Muscle layer of colon (tissue), 2 donors: ENCODE data around the gene COL26A1.

Experiments used
- H3K27ac ChIP-seq: one replicate; pipeline ENCODE4 v1.7.0; 2013; ENCODE audit warnings: low read depth, mild to moderate bottlenecking, low read length, moderate library complexity
- H3K27me3 ChIP-seq, 2 donors: one replicate each; pipeline ENCODE4 v1.7.0; 2013; ENCODE audit warnings: low read length in 2 of 2, mild to moderate bottlenecking in 2 of 2; ENCODE audit not compliant: insufficient read depth in 2 of 2, control insufficient read depth in 1 of 2
- H3K36me3 ChIP-seq: one replicate; pipeline ENCODE4 v1.7.0; 2013; ENCODE audit warnings: mild to moderate bottlenecking, low read length; ENCODE audit not compliant: insufficient read depth
- H3K4me1 ChIP-seq: one replicate; pipeline ENCODE4 v1.7.0; 2013; ENCODE audit warnings: mild to moderate bottlenecking, low read length; ENCODE audit not compliant: insufficient read depth
- H3K4me3 ChIP-seq, 2 donors: one replicate each; pipeline ENCODE4 v1.7.0; 2013; ENCODE audit warnings: low read length in 2 of 2, low read depth in 1 of 2, mild to moderate bottlenecking in 1 of 2, moderate library complexity in 1 of 2
- H3K9ac ChIP-seq: one replicate; pipeline ENCODE4 v1.7.0; 2013; ENCODE audit warnings: low read length
- H3K9me3 ChIP-seq: one replicate; pipeline ENCODE4 v1.7.0; 2013; ENCODE audit warnings: mild to moderate bottlenecking, low read length
- donor health status: abdominal sarcoma.
- donor health status: Adenocarcinoma of cecum.

The COL26A1 gene

DNA sequence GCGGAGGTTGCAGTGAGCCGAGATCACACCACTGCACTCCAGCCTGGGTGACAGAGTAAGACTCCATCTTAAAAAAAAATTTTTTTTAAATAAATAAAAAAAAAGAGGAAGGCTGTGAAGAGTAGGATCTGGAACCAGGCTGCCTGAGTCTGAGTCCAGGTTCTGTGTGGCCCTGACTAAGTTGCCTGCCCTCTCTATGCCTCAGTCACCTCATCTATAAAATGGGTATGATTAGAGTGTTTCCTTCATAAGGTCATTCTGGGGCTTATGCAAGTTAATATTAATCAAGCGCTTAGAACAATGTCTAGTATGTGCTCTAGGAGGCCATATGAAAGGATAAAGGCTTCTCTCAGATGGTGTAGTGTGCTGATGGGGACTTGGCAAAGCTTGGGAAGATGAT is 12.3 kb downstream of the COL26A1 start:
- H3K9ac ChIP-seq: no peak overlapping the region
- peaks cover 0 to 5% of the 10 kb centered on the region in 2 donors for H3K27me3 ChIP-seq
- no peaks in the 10 kb centered on the region for H3K4me1 ChIP-seq
- no peaks in the 10 kb centered on the region for H3K36me3 ChIP-seq
- H3K4me3 ChIP-seq: no peak overlapping the region
- no peak overlapping the region for H3K27ac ChIP-seq
- H3K9me3 ChIP-seq: no peaks in the 10 kb centered on the region

DNA sequence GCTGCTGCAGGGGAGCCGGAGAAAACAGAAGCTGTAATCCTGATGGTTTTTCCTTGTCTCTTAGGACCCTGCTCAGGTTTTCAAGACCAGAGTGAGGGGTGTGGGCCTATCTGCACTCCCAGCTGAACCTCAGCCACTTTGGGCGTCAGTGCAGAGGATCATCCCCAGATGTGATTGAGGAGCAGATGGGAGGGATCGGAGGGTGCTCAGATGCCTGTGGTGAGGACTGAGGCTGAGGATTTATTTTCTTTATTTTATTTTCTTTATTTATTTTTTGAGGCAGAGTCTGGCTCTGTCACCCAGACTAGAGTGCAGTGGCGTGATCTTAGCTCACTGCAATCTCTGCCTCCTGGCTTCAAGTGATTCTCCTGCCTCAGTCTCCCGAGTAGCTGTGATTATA is 13.9 kb downstream of the COL26A1 start:
- H3K27me3 ChIP-seq: peaks cover 0 to 5% of the 10 kb centered on the region in 2 donors
- no peaks in the 10 kb centered on the region for H3K9me3 ChIP-seq
- H3K4me3 ChIP-seq: no peak overlapping the region
- no peak overlapping the region for H3K27ac ChIP-seq
- H3K4me1 ChIP-seq: no peaks in the 10 kb centered on the region
- H3K9ac ChIP-seq: no peak overlapping the region
- H3K36me3 ChIP-seq: no peaks in the 10 kb centered on the region

DNA sequence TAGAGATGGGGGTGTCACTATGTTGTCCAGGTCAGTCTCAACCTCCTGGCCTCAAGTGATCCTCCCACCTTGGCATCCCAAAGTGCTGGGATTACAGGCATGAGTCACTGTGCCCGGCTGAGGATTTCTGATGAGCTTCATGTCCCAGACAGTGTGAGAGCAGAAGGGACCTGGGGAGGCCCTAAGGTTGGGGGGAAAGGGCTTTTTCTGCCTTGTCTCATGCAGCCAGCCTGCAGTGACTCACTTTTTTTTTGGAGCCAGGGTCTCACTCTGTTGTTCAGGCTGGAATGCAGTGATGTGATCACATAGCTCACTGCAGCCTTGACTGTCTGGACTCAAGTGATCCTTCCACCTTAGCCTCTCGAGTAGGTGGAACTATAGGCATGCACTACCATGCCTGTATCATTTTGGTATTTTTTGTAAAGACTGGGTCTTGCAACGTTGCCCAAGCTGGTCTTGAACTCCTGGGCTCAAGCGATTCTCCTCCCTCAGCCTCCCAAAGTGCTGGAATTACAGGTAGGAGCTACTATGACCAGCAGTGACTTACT is 14.6 kb downstream of the COL26A1 start:
- H3K27me3 ChIP-seq: peaks cover 0 to 5% of the 10 kb centered on the region in 2 donors
- H3K4me3 ChIP-seq: no peak overlapping the region
- no peaks in the 10 kb centered on the region for H3K9me3 ChIP-seq
- H3K36me3 ChIP-seq: no peaks in the 10 kb centered on the region
- H3K27ac ChIP-seq: no peak overlapping the region
- no peaks in the 10 kb centered on the region for H3K4me1 ChIP-seq
- H3K9ac ChIP-seq: no peak overlapping the region

DNA sequence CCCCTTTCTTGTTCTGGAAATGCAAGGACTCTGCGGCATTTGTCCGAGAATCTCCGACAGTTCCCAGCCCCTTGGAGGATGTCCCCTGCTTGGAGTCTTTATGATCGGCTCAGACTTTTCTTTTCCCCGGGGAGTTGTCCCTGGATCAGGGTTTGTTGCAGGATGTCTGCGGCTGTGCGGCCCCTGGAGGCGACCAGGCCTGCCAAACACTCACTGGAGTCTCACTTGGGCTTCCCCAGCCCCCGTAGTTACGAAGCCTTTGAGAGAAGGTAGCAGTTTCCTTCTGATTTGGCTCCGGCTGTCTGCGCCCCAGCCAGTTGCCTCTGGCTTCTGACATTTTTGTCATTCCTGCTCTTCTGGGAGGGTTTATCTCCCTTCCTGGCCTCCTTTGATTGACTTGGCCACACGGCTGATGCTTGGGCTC is 16.1 kb downstream of the COL26A1 start:
- H3K9ac ChIP-seq: no peak overlapping the region
- no peaks in the 10 kb centered on the region for H3K9me3 ChIP-seq
- no peaks in the 10 kb centered on the region for H3K27me3 ChIP-seq
- no peaks in the 10 kb centered on the region for H3K4me1 ChIP-seq
- no peak overlapping the region for H3K27ac ChIP-seq
- no peaks in the 10 kb centered on the region for H3K36me3 ChIP-seq
- H3K4me3 ChIP-seq: no peak overlapping the region

DNA sequence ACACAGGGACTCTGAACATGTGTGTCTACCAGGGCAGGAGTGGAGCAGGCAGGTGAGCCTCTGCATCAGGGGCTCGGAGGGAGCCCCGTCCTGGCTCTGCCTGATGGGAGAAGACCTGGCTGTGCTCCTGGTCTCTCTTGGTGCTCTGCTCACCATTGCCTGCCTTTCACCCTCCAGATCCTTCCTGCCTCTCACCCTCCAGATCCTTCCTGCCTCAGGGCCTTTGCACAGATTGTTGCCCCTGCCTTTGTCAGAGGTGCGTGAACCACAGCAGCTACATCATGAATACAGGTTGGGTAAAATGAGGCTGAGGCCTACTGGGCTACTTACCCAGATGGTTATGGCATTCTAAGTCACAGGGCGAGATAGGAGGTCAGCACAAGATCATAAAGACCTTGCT is 16.6 kb downstream of the COL26A1 start:
- H3K4me3 ChIP-seq: no peak overlapping the region
- H3K9ac ChIP-seq: no peak overlapping the region
- H3K27me3 ChIP-seq: no peaks in the 10 kb centered on the region
- no peaks in the 10 kb centered on the region for H3K9me3 ChIP-seq
- H3K27ac ChIP-seq: no peak overlapping the region
- no peaks in the 10 kb centered on the region for H3K4me1 ChIP-seq
- H3K36me3 ChIP-seq: no peaks in the 10 kb centered on the region

DNA sequence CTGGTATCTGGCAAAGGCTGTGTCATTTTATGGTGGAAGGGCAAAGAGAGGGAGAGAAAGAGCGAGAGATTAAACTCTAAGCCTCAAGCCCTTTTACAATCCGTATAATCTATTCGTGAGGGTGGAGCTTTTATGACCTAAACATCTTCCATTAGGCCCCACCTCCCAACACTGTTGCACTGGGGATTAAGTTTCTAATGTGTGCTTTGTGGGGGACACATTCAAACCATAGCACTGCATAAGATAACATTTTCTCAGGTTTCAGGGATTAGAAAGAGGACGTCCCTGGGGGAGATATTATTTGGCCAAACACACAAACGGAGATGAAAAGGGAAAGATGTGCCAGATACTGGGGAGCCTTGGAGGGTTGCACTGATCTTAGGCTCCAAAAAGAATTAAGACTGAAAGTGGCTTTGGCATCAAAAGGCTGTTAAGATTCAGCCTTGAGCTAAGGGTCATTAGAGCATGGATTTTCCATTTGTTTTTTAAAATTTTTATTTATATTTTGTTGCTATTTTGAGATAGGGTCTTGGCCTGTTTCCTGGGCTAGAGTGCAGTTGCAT is 19.0 kb downstream of the COL26A1 start:
- no peaks in the 10 kb centered on the region for H3K4me1 ChIP-seq
- H3K9ac ChIP-seq: no peak overlapping the region
- H3K27ac ChIP-seq: no peak overlapping the region
- H3K36me3 ChIP-seq: no peaks in the 10 kb centered on the region
- no peaks in the 10 kb centered on the region for H3K9me3 ChIP-seq
- no peak overlapping the region for H3K4me3 ChIP-seq
- no peaks in the 10 kb centered on the region for H3K27me3 ChIP-seq

DNA sequence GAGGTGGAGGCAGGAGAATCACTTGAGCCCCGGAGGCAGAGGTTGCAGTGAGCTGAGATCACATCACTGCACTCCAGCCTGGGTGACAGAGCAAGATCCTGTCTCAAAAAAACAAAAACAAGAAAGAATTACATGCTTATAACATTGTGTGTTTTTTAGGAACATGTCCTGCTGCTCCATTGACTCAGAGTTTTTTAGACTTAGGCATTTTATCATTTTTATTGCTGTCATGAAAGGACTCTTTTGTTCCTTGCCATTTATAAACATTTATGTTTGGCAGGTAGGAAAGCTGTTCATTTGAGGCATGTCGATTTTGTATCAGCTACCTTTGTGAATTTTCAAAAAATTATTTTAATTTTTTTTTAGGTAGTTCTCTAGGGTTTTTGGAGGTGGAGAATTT is 20.3 kb downstream of the COL26A1 start:
- H3K4me3 ChIP-seq: no peak overlapping the region
- no peaks in the 10 kb centered on the region for H3K9me3 ChIP-seq
- no peak overlapping the region for H3K9ac ChIP-seq
- H3K4me1 ChIP-seq: no peaks in the 10 kb centered on the region
- H3K27me3 ChIP-seq: no peaks in the 10 kb centered on the region
- no peaks in the 10 kb centered on the region for H3K36me3 ChIP-seq
- H3K27ac ChIP-seq: no peak overlapping the region

DNA sequence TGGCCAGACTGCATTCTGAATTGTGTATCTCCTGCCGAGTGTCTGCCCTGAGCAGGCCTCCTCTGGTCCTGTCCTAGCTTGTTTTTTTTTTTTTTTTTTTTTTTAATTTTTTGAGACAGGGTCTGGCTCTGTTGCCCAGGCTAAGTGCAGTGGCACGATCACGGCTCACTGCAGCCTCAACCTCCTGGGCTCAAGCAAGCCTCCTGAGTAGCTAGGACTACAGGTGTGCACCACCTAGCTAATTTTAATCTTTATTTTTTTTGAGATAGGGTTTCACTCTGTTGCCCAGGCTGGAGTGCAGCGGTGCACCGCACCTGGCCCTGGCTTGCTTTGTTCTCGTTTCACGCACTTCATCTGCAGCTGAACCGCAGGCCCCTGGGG is 23.5 kb downstream of the COL26A1 start:
- no peaks in the 10 kb centered on the region for H3K27me3 ChIP-seq
- no peak overlapping the region for H3K4me3 ChIP-seq
- H3K27ac ChIP-seq: no peak overlapping the region
- no peak overlapping the region for H3K9ac ChIP-seq
- H3K36me3 ChIP-seq: no peaks in the 10 kb centered on the region
- H3K9me3 ChIP-seq: no peaks in the 10 kb centered on the region
- no peaks in the 10 kb centered on the region for H3K4me1 ChIP-seq

DNA sequence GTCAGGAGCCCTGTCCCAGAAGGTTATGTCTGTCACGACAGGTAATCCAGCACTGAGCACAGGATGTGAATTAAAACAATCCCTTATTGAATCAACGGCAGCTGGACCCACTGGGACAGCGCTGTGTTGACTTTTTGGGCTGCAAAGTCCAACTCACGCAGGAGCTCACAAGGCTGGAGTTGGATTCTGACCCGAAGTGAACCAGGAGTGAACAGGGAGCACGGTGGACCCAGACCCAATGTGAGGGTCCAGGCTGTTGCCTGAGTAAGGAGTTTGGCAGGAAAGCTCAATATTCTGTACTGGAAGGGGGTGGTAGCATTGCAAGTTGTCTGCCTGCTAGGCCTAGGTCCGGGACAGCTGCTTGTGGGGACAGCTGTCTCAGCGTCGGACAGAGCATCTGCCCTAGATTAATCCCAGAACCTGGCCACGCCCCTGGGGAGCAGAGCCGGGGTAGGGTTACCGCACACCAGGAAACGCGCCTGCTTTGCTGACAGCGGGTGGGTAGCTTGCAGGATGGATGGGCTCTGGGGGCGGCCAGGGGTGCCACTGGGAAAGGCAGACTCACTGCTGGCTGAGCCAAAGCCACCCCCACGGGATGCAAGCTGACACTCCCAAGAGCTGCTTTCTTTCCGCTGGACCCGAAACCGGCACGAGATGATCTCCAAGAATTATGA is 24.0 kb downstream of the COL26A1 start:
- no peaks in the 10 kb centered on the region for H3K9me3 ChIP-seq
- H3K9ac ChIP-seq: no peak overlapping the region
- no peaks in the 10 kb centered on the region for H3K36me3 ChIP-seq
- H3K27me3 ChIP-seq: no peaks in the 10 kb centered on the region
- H3K27ac ChIP-seq: no peak overlapping the region
- no peaks in the 10 kb centered on the region for H3K4me1 ChIP-seq
- H3K4me3 ChIP-seq: no peak overlapping the region

DNA sequence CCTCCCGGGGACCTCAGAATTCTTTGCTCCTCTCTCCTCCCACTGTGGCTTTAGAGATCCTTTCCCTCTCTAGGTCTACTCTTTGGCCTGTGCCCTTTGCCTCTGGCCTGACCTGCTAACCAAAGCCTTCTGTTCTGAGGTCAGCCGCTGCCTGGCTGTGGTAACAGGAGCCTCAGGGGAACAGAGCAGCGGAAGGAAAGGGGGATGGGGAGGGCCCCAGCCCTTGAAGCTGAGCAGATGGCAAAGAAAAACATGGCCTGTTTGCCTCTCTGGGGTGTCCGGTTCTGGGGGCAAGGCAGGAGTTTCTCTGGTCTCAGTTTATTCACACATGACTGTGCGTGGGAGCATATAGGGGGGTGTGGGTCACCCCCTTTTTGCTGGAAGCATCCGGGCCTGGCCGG is 28.2 kb downstream of the COL26A1 start:
- H3K9me3 ChIP-seq: no peaks in the 10 kb centered on the region
- H3K27me3 ChIP-seq: peaks cover 0 to 6% of the 10 kb centered on the region in 2 donors

DNA sequence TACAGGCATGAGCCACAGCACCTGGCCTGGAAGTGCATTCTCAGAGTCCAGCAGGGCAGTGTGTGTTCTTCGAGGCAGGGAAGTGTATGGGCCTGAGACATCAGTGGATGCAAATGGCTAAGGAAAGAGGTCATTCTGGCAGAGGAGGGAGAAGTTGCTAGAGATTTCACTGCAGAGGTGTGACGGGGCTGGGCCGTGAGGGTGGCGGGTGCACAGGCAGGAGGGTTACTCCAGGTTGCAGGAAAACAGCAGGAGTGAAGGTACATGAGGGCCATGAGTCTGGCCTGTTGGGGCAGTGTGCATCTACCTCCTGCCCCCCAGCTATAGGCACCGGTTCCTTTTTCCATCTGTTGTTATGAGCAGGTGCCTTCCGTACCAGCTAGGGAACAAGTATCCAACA is 29.3 kb downstream of the COL26A1 start:
- H3K36me3 ChIP-seq: no peaks in the 10 kb centered on the region
- H3K4me3 ChIP-seq: no peak overlapping the region
- H3K27ac ChIP-seq: no peak overlapping the region
- H3K9me3 ChIP-seq: no peaks in the 10 kb centered on the region
- H3K9ac ChIP-seq: no peak overlapping the region
- peaks cover 0 to 6% of the 10 kb centered on the region in 2 donors for H3K27me3 ChIP-seq
- no peaks in the 10 kb centered on the region for H3K4me1 ChIP-seq

More for the DNA sequence above, 28.2 kb downstream of the COL26A1 start:
- Histone ChIP-seq H3K9ac (no peak overlapping the region), H3K36me3 (no peaks in the 10 kb centered on the region), H3K4me3 (no peak overlapping the region), H3K27ac (no peak overlapping the region), H3K4me1 (no peaks in the 10 kb centered on the region)

DNA sequence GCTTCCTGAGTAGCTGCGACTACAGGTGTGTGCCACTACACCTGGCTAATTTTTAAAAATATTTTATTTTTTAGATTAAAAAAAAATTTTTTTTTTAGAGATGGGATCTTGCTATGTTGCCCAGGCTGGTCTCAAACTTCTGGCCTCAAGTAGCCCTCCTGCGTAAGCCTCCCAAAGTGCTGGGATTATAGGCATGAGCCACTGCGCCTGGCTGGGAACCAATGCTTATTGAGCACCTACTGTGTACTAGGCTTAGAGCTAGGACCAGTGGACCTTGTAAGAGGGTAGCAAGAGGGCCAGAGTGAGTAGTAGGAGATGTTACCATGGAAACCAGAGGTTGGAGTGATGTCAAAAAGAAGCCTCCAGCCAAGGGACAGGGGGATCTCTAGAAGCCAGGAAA is 31.2 kb downstream of the COL26A1 start:
- Histone ChIP-seq H3K27ac (no peak overlapping the region), H3K36me3 (no peaks in the 10 kb centered on the region), H3K9ac (no peak overlapping the region), H3K27me3 (peaks cover 0 to 21% of the 10 kb centered on the region in 2 donors), H3K9me3 (no peaks in the 10 kb centered on the region), H3K4me1 (no peaks in the 10 kb centered on the region), H3K4me3 (no peak overlapping the region)
